K562 (cell line): ENCODE data around the gene CFAP97D2.

Experiments
- CBX3 ChIP-seq, 2 experiments: IDR thresholded peaks; 1 replicate in 1 of 2; 2 replicates in 1 of 2; pipeline ENCODE4 v1.6.1; 2012; ENCODE audit warnings: inconsistent platforms in 2 of 2, low read length in 2 of 2, borderline replicate concordance in 1 of 2, control low read depth in 1 of 2
- CTCF ChIP-seq, 3 experiments: IDR thresholded peaks in 2 of 3; conservative IDR thresholded peaks in 1 of 3; 2 replicates each; pipeline ENCODE4 v1.5.1; 2011 to 2012; ENCODE audit warnings: low read length in 3 of 3, mild to moderate bottlenecking in 3 of 3, control low read depth in 2 of 3, improper control_type of control experiment in 1 of 3, inconsistent platforms in 1 of 3, low read depth in 1 of 3, mixed read lengths in 1 of 3, moderate library complexity in 1 of 3; ENCODE audit not compliant: insufficient read depth in 2 of 3
- ESRRB ChIP-seq: fragments of 250-450 bp; sonication (Bioruptor Pico); IDR thresholded peaks from 2 replicates; pipeline ENCODE4 v1.5.0; 2020; ENCODE audit warnings: mild to moderate bottlenecking, moderate library complexity, borderline replicate concordance
- ETS1 ChIP-seq: conservative IDR thresholded peaks from 2 replicates; pipeline ENCODE4 v1.6.1; 2011; ENCODE audit warnings: low read depth, mild to moderate bottlenecking, low read length; ENCODE audit not compliant: control insufficient read depth
- FOS ChIP-seq: IDR thresholded peaks from 3 replicates; pipeline ENCODE4 v1.6.1; 2011; ENCODE audit not compliant: insufficient read length; ENCODE audit errors: extremely low read depth
- FOXJ3 ChIP-seq: sonication (generic); formaldehyde crosslinking; IDR thresholded peaks from 2 replicates; pipeline ENCODE4 v1.4.0; 2020; ENCODE audit warnings: mild to moderate bottlenecking, missing genetic modification reagents
- LCOR ChIP-seq: sonication (generic); formaldehyde crosslinking; IDR thresholded peaks from 2 replicates; pipeline ENCODE4 v1.8.0; 2022; ENCODE audit warnings: mild to moderate bottlenecking, missing genetic modification reagents
- SMC3 ChIP-seq: conservative IDR thresholded peaks from 2 replicates; pipeline ENCODE4 v1.6.1; 2011; ENCODE audit warnings: low read depth, low read length, improper control_type of control experiment; ENCODE audit not compliant: insufficient read depth
- SREBF2 ChIP-seq: sonication (generic); formaldehyde crosslinking; IDR thresholded peaks from 2 replicates; pipeline ENCODE4 v1.4.0; 2020; ENCODE audit warnings: mild to moderate bottlenecking, missing genetic modification reagents
- ZNF174 ChIP-seq: fragments of 250-450 bp; sonication (Bioruptor Pico); IDR thresholded peaks from 2 replicates; pipeline ENCODE4 v1.4.0; 2020; ENCODE audit warnings: mild to moderate bottlenecking

DNA sequence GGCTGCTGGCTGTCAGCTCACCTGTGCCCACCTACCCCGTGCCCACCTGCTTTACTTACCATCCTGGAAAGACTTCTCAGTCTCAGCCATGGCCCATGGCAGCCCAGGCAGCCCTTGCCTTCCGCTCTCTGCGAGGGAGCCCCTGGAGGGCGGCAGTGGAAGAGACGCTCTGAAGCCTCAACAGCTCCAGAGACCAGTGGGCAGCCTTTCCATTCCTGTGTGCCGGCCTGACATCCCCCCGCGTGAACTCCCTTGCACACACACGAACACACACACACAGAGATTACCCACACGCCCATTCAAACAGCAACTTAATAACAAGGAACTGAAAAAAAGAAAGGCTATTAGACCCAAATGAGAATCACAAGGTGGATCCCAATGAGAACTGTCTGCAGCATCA is 32.4 kb upstream of the CFAP97D2 start:
- TF ChIP-seq CBX3 (IDR thresholded peaks at IDR 0.05; ENCODE audit: borderline replicate concordance in 1 of 2, low read length in 2 of 2) (no peak), SREBF2 (no peak), FOS (no peak), CTCF (IDR thresholded peaks at IDR 0.05 in 2 of 3, conservative IDR thresholded peaks at IDR 0.05 in 1 of 3; ENCODE audit: insufficient read depth in 2 of 3, low read depth in 1 of 3, low read length in 3 of 3) (peak in 2 of 3 experiments; percentile 26 to 30; a peak in 2 of 6 replicates), ESRRB (no peak), ZNF174 (no peak), SMC3 (no peak), ETS1 (no peak), FOXJ3 (CRISPR knock-in tag) (no peak), LCOR (CRISPR knock-in tag) (no peak)
